GM23338 (cell line): ENCODE results near the gene OLFM1. TPM values are rescaled to one million over a fixed set of nuclear protein-coding genes. Genes with fewer than 3 reads are reported as not detected.

Source experiments
- ATAC-seq: fragments of 200-7000 bp; cut with Tn5 transposase; 3 replicates; pipeline ENCODE4 v1.9.1; 2020
- DNase-seq: peaks from one replicate; pipeline ENCODE4 v3.0.0-alpha.2; 2015; ENCODE audit warnings: low spot score
- H2AFZ ChIP-seq: fragments of 200-600 bp; sonication (generic); 2 replicates; pipeline ENCODE4 v1.8.0; 2016; ENCODE audit warnings: antibody characterized with exemption, mild to moderate bottlenecking, moderate library complexity
- H3F3A ChIP-seq: fragments of 200-600 bp; sonication (generic); replicated peaks from 2 replicates; pipeline ENCODE4 v1.8.0; 2017; ENCODE audit warnings: antibody characterized with exemption, mixed run types, low read depth
- H3K27ac ChIP-seq: fragments of 200-600 bp; sonication (generic); 2 replicates; pipeline ENCODE4 v1.6.1; 2016; ENCODE audit warnings: low read depth
- H3K27me3 ChIP-seq: fragments of 200-600 bp; sonication (generic); 2 replicates; pipeline ENCODE4 v1.8.0; 2016; ENCODE audit warnings: mild to moderate bottlenecking, mixed run types, moderate library complexity; ENCODE audit not compliant: insufficient read depth
- H3K36me3 ChIP-seq: fragments of 200-600 bp; sonication (generic); 2 replicates; pipeline ENCODE4 v1.8.0; 2016; ENCODE audit warnings: mild to moderate bottlenecking; ENCODE audit not compliant: insufficient read depth
- H3K4me1 ChIP-seq: fragments of 200-600 bp; sonication (generic); 2 replicates; pipeline ENCODE4 v1.8.0; 2016; ENCODE audit warnings: mild to moderate bottlenecking, moderate library complexity; ENCODE audit not compliant: insufficient read depth
- H3K4me2 ChIP-seq: fragments of 200-600 bp; sonication (generic); 2 replicates; pipeline ENCODE4 v1.7.1; 2017; ENCODE audit warnings: mixed run types
- H3K4me3 ChIP-seq: fragments of 200-600 bp; sonication (generic); 2 replicates; pipeline ENCODE4 v1.6.1; 2016; ENCODE audit warnings: mixed run types
- H3K79me2 ChIP-seq: fragments of 200-600 bp; sonication (generic); replicated peaks from 2 replicates; pipeline ENCODE4 v1.8.0; 2017; ENCODE audit warnings: mild to moderate bottlenecking; ENCODE audit not compliant: insufficient read depth
- H3K9me2 ChIP-seq: fragments of 200-600 bp; sonication (generic); 2 replicates; pipeline ENCODE4 v1.8.0; 2017; ENCODE audit not compliant: insufficient read depth
- H4K20me1 ChIP-seq: fragments of 200-600 bp; sonication (generic); replicated peaks from 2 replicates; pipeline ENCODE4 v1.8.0; 2017; ENCODE audit warnings: mild to moderate bottlenecking; ENCODE audit not compliant: insufficient read depth
- H3K27ac Mint-ChIP-seq: 2 replicates; pipeline ENCODE4 v1.8.0; 2020; ENCODE audit warnings: inconsistent platforms, mild to moderate bottlenecking, moderate library complexity, mixed read lengths
- H3K27me3 Mint-ChIP-seq: 3 replicates; pipeline ENCODE4 v1.8.0; 2022; ENCODE audit warnings: low read depth, mild to moderate bottlenecking, moderate library complexity, mixed read lengths, inconsistent platforms; ENCODE audit not compliant: insufficient read depth, poor library complexity
- H3K36me3 Mint-ChIP-seq: 3 replicates; pipeline ENCODE4 v1.8.0; 2021; ENCODE audit warnings: low read depth, mild to moderate bottlenecking, inconsistent platforms, moderate library complexity, mixed read lengths
- H3K4me1 Mint-ChIP-seq: 3 replicates; pipeline ENCODE4 v1.8.0; 2020; ENCODE audit warnings: mild to moderate bottlenecking, inconsistent platforms, mixed read lengths
- H3K4me3 Mint-ChIP-seq: 3 replicates; pipeline ENCODE4 v1.8.0; 2021; ENCODE audit warnings: moderate library complexity, mild to moderate bottlenecking, inconsistent platforms, mixed read lengths
- H3K9me3 Mint-ChIP-seq: 3 replicates; pipeline ENCODE4 v1.8.0; 2020; ENCODE audit warnings: moderate library complexity, mild to moderate bottlenecking, inconsistent platforms, mixed read lengths
- CREB1 ChIP-seq: fragments of 250-450 bp; sonication (Bioruptor Pico); IDR thresholded peaks from 2 replicates; pipeline ENCODE4 v1.5.0; 2020; ENCODE audit warnings: low read depth, mild to moderate bottlenecking, moderate library complexity
- EZH2 ChIP-seq: fragments of 200-600 bp; sonication (generic); IDR thresholded peaks from one replicate; pipeline ENCODE4 v1.8.0; 2017; ENCODE audit warnings: antibody characterized with exemption, mild to moderate bottlenecking, low read depth; ENCODE audit not compliant: unreplicated experiment
- EZH2phosphoT487 ChIP-seq: fragments of 200-600 bp; sonication (generic); IDR thresholded peaks from one replicate; pipeline ENCODE4 v1.8.1; 2018; ENCODE audit warnings: antibody characterized with exemption; ENCODE audit not compliant: unreplicated experiment
- NANOG ChIP-seq: IDR thresholded peaks from 2 replicates; pipeline ENCODE4 v1.6.1; 2016; ENCODE audit warnings: antibody characterized with exemption, borderline replicate concordance
- POLR2AphosphoS5 ChIP-seq: IDR thresholded peaks from 2 replicates; pipeline ENCODE4 v1.6.1; 2016; ENCODE audit warnings: antibody characterized with exemption, low read depth
- STAT1 ChIP-seq: IDR thresholded peaks from one replicate; pipeline ENCODE4 v1.6.1; 2016; ENCODE audit warnings: antibody characterized with exemption; ENCODE audit not compliant: unreplicated experiment
- ZNF331 ChIP-seq: fragments of 250-450 bp; sonication (Bioruptor Pico); IDR thresholded peaks from 2 replicates; pipeline ENCODE4 v1.5.0; 2020; ENCODE audit warnings: low read depth, mild to moderate bottlenecking, moderate library complexity
- ZNF462 ChIP-seq: fragments of 250-450 bp; sonication (Bioruptor Pico); IDR thresholded peaks from 2 replicates; pipeline ENCODE4 v1.5.0; 2020; ENCODE audit warnings: mild to moderate bottlenecking, moderate library complexity
- long read RNA-seq: library from polyadenylated mRNA; unstranded; transcript quantifications from one replicate; pipeline ENCODE4 v2.0.0, GENCODE V29; 2020; ENCODE audit not compliant: unreplicated experiment
- polyA plus RNA-seq: library from polyadenylated mRNA; unstranded; fragments of >200 nt; fragmentation: Nextera tagmentation; extraction: Ambion mirVana; gene quantifications from 2 replicates; pipeline ENCODE4 v1.2.1, GENCODE V29; 2016
- total RNA-seq: library from RNA; depleted of rRNA; stranded (reverse); fragments of >200 nt; shearing (Covaris generic); gene quantifications from 2 replicates; pipeline ENCODE4 v1.2.3, GENCODE V29; 2014; rRNA removed
- TF ChIP-seq, protein P1 (sequence below), 2 experiments: fragments of 200-600 bp in 1 of 2; sonication (generic) in 1 of 2; conservative IDR thresholded peaks; 2 replicates each; pipeline versions ENCODE4 v1.5.1 to v1.6.1; 2016 to 2017; ENCODE audit warnings: antibody characterized with exemption in 2 of 2, low read depth in 2 of 2, mild to moderate bottlenecking in 2 of 2, moderate library complexity in 1 of 2
- TF ChIP-seq, protein P2 (sequence below): IDR thresholded peaks from one replicate; pipeline ENCODE4 v1.6.1; 2018; ENCODE audit warnings: antibody characterized with exemption; ENCODE audit not compliant: unreplicated experiment

Gene OLFM1
- total RNA-seq (30.4 and 40.1 TPM in 2 replicates), polyA plus RNA-seq (20.6 and 24.5 TPM in 2 replicates)
- long read RNA-seq, transcript OLFM1-202 (4 exons, 1,014 nt) = major isoform, 6 of 10 reads
- long read RNA-seq, partial matches to known transcripts = 0 of 10 reads
- long read RNA-seq, other reads (novel, unspliced or antisense) = 1 of 10 reads

- H3K27ac Mint-ChIP-seq = no peak within 1 kb of the TSS
- H3K27me3 Mint-ChIP-seq = peaks cover 23% of the 10 kb centered on the region
- H3K4me3 ChIP-seq = peak within 1 kb of the TSS; percentile 69
Observed at GRCh38 chr9:135087489-135087792, at the start of gene OLFM1. Gene OLFM1 (plus strand): TSS chr9:135087668. CDS start chr9:135087990, 322 bp downstream.

More at GRCh38 chr9:135087489-135087792, at the start of gene OLFM1:
- Histone ChIP-seq H3F3A (no peaks in the 10 kb centered on the region; the same call in 1 of the 2 replicates), H3K27me3 (peaks cover 15% of the 10 kb centered on the region), H3K79me2 (no peaks in the 10 kb centered on the region), H2AFZ (no peak within 1 kb of the TSS), H3K27ac (no peak within 1 kb of the TSS), H3K4me1 (peaks cover 4% of the 10 kb centered on the region; the same call in 1 of the 2 replicates), H4K20me1 (peaks cover 10% of the 10 kb centered on the region; the same call in 1 of the 2 replicates), H3K4me2 (peak within 1 kb of the TSS; percentile 90), H3K9me2 (no peaks in the 10 kb centered on the region), H3K36me3 (no peaks in the 10 kb centered on the region)
- TF ChIP-seq EZH2 (no peak), EZH2phosphoT487 (no peak), CREB1 (CRISPR knock-in tag) (peak; percentile 45; the same call in 1 of the 2 replicates), STAT1 (no peak), ZNF462 (CRISPR knock-in tag) (no peak), NANOG (no peak), ZNF331 (CRISPR knock-in tag) (no peak), POLR2AphosphoS5 (no peak; the same call in 1 of the 2 replicates)
- TF ChIP-seq, protein P1, sequence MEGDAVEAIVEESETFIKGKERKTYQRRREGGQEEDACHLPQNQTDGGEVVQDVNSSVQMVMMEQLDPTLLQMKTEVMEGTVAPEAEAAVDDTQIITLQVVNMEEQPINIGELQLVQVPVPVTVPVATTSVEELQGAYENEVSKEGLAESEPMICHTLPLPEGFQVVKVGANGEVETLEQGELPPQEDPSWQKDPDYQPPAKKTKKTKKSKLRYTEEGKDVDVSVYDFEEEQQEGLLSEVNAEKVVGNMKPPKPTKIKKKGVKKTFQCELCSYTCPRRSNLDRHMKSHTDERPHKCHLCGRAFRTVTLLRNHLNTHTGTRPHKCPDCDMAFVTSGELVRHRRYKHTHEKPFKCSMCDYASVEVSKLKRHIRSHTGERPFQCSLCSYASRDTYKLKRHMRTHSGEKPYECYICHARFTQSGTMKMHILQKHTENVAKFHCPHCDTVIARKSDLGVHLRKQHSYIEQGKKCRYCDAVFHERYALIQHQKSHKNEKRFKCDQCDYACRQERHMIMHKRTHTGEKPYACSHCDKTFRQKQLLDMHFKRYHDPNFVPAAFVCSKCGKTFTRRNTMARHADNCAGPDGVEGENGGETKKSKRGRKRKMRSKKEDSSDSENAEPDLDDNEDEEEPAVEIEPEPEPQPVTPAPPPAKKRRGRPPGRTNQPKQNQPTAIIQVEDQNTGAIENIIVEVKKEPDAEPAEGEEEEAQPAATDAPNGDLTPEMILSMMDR (conservative IDR thresholded peaks at IDR 0.05; ENCODE audit: low read depth in 2 of 2) = peak; percentile 50 to 75
- TF ChIP-seq, protein P2, sequence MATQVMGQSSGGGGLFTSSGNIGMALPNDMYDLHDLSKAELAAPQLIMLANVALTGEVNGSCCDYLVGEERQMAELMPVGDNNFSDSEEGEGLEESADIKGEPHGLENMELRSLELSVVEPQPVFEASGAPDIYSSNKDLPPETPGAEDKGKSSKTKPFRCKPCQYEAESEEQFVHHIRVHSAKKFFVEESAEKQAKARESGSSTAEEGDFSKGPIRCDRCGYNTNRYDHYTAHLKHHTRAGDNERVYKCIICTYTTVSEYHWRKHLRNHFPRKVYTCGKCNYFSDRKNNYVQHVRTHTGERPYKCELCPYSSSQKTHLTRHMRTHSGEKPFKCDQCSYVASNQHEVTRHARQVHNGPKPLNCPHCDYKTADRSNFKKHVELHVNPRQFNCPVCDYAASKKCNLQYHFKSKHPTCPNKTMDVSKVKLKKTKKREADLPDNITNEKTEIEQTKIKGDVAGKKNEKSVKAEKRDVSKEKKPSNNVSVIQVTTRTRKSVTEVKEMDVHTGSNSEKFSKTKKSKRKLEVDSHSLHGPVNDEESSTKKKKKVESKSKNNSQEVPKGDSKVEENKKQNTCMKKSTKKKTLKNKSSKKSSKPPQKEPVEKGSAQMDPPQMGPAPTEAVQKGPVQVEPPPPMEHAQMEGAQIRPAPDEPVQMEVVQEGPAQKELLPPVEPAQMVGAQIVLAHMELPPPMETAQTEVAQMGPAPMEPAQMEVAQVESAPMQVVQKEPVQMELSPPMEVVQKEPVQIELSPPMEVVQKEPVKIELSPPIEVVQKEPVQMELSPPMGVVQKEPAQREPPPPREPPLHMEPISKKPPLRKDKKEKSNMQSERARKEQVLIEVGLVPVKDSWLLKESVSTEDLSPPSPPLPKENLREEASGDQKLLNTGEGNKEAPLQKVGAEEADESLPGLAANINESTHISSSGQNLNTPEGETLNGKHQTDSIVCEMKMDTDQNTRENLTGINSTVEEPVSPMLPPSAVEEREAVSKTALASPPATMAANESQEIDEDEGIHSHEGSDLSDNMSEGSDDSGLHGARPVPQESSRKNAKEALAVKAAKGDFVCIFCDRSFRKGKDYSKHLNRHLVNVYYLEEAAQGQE = no peak
- Mint-ChIP-seq H3K4me1 (peaks cover 15% of the 10 kb centered on the region), H3K4me3 (peak within 1 kb of the TSS; percentile 68), H3K36me3 (peaks cover 14% of the 10 kb centered on the region), H3K9me3 (no peaks in the 10 kb centered on the region)
- ATAC-seq = peak; percentile 51
- peak; percentile 89 for DNase-seq
